ENCODE results near the gene LGALS4.
"Not testable (repeated sequence)": the region's sequence is repeated elsewhere in the genome, so short reads cannot be mapped to it uniquely, and the experiment has no call there.

The LGALS4 gene

DNA sequence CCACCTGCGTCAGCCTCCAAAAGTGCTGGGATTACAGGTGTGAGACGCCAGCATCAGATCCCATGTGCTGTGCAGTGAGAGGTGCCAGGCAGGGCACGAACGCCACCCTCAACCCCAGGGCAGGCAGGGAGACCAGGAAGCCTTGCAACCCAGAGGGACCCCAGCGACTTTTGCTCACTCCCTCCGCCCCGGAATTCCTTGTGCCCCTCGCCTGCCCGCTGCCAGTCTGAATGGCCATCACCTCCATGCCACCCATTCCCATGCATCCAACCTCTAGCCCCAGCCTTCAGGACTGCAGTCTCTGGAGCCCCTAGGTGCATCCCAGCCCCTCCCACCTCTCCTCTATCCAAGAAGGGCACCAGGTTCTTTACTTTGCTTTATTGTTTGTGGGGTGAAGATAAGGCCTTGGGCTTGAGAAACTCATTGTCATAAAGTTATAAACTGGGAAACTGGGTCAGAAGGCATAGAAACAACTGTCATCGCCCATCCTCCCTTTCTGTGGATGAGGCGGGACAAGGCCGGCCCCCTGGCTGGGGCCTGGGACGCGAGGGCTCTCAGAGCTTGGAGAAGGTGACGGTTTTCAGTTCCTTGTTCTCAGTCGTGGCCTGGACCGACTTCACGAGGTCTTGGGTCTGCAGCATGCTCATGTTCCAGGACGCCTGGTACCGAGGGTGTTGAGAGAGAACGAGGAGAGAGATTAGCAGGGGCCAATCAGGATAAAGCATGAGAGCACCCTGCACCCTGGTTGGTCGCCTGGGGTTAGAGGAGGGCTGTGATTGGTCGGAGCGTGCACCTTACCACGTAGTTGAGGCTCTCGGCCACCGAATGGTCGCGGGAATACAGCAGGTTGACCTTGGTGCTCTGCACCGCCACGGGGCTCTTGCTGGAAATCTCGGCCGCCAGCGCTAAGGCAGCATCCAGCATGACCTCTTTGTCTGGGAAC lies 2.6 kb upstream of the LGALS4 start:
- DNase-seq (ENCODE audit: low read depth) = no peak
- no peak overlapping the region for H3K4me3 ChIP-seq (ENCODE audit: low read length)
- no peak for TF ChIP-seq CTCF (conservative IDR thresholded peaks at IDR 0.05; ENCODE audit: low read depth, low read length)

DNA sequence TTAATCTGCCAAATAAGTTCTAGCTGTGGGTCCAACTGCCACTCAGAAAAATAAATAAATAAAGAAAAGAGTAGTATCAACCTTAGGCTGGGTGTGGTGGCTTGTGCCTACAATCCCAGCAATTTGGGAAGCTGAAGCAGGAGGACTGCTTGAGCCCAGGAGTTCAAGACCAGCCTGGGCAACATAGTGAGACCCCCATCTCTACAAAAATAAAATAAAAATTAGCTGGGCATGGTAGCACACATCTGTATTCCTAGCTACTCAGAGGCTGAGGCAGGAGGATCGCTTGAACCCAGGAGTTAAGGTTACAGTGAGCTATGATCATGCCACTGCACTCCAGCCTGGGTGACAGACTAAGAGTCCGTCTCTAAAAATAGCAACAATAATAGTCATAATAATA lies 1.2 kb upstream of the LGALS4 start:
- not testable (repeated sequence) for H3K4me3 ChIP-seq (ENCODE audit: low read length); DNase-seq (ENCODE audit: low read depth)

DNA sequence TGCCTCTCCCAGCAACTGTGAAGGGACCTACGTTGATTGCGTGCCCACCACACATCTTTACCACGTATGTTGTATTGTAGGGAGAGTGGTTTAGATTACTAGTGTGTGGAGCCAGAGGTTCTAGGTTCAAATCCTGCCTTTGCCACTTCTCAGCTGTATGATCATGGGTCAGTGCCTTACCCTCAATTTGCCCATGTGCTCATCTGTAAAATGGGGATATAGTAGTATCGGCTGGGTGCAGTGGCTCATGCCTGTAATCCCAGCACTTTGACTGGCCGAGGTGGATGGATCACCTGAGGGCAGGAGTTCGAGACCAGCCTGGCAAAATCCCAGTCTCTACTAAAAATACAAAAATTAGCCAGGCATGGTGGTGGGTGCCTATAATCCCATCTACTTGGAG lies 578 bp upstream of the LGALS4 start:
- no peak for DNase-seq (ENCODE audit: low read depth)
- H3K4me3 ChIP-seq (ENCODE audit: low read length) = no peak overlapping the region
- no peak for TF ChIP-seq CTCF (conservative IDR thresholded peaks at IDR 0.05; ENCODE audit: low read depth, low read length)

GRCh38 chr19:38812009-38812840 lies 520 bp downstream of the LGALS4 start:
- DNase-seq (ENCODE audit: low read depth) = no peak
- no peak for TF ChIP-seq CTCF (conservative IDR thresholded peaks at IDR 0.05; ENCODE audit: low read depth, low read length)
- no peak overlapping the region for H3K4me3 ChIP-seq (ENCODE audit: low read length)

DNA sequence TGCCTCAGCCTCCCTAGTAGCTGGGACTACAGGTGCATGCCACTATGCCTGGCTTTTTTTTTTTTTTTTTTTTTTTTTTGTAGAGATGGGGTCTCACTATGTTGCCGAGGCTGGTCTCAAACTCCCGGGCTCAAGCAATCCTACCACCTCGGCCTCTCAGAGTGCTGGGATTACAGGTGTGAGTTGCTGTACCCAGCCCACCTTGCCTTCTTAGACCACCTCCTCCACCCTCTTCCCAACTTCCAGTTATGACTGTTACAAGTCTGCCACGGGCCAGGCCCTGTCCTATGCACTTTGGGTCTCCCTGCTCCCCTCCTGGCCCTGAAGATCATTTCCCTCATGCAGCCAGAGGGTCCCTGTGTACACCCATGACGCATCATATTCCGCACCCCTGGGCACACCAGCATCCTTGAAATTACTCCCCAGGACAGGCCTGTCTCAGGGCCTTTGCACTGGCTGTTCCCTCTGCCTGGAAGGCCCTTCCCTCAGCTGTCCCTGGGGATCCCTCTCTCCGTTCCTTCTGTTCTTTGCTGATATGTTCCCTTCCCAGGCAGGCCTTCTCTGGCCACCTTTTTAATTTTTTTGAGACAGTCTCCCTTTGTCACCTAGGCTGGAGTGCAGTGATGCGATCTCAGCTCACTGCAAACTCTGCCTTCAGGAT lies 3.0 kb downstream of the LGALS4 start:
- DNase-seq (ENCODE audit: low read depth) = no peak
- H3K4me3 ChIP-seq (ENCODE audit: low read length) = no peak overlapping the region
- no peak for TF ChIP-seq CTCF (conservative IDR thresholded peaks at IDR 0.05; ENCODE audit: low read depth, low read length)

DNA sequence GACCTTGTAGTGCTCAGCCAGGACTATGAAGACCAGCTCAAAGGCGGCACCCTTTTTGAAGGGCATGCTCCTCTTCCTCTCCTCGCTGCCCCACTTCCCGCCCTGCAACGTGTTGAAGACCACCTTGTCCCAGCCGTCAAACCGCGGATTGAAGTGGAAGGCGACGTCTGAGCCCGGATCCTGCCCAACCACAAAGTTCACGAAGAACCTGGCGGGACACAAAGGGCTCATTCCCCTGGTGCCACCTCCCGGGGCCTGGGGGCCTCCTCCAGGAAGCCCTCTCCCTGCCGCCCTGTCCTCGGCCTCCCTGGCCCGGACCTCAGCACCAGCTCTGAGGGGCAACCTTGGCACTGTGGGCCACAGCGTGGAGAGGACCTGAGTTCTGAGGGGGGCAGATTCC lies 4.0 kb downstream of the LGALS4 start:
- TF ChIP-seq CTCF (conservative IDR thresholded peaks at IDR 0.05; ENCODE audit: low read depth, low read length) = no peak
- H3K4me3 ChIP-seq (ENCODE audit: low read length) = no peak overlapping the region
- no peak for DNase-seq (ENCODE audit: low read depth)

GRCh38 chr19:38807374-38808098 lies 5.2 kb downstream of the LGALS4 start:
- not testable (repeated sequence) for H3K4me3 ChIP-seq (ENCODE audit: low read length)
- DNase-seq (ENCODE audit: low read depth) = peak; percentile 68
